GM19043 (cell line): ENCODE data around the gene IRAK4.

Experiments used
- ATAC-seq: cut with Tn5 transposase; IDR thresholded peaks from one replicate; pipeline ENCODE4 v1.9.1; 2021; ENCODE audit warnings: low read depth; ENCODE audit not compliant: unreplicated experiment

Gene IRAK4

DNA sequence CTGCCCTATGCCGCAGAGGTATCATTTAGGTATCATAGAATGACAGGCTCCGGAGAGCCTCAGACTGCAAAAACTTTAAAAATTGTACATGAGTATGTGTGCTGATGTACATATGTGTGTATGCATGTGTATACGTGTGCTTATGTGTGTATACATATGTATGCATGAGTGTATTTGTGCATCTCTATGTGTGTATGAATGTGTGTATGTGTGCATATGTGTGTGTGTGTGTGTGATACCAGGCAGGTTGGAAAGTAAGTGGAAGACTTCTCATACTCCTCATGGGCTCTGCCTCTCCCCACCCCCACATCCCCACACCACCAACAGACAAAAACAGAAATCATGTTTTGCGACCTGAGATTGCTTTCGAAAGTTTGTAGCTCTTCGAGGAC, 76.5 kb downstream of the IRAK4 start:
- peak; percentile 5 for ATAC-seq

DNA sequence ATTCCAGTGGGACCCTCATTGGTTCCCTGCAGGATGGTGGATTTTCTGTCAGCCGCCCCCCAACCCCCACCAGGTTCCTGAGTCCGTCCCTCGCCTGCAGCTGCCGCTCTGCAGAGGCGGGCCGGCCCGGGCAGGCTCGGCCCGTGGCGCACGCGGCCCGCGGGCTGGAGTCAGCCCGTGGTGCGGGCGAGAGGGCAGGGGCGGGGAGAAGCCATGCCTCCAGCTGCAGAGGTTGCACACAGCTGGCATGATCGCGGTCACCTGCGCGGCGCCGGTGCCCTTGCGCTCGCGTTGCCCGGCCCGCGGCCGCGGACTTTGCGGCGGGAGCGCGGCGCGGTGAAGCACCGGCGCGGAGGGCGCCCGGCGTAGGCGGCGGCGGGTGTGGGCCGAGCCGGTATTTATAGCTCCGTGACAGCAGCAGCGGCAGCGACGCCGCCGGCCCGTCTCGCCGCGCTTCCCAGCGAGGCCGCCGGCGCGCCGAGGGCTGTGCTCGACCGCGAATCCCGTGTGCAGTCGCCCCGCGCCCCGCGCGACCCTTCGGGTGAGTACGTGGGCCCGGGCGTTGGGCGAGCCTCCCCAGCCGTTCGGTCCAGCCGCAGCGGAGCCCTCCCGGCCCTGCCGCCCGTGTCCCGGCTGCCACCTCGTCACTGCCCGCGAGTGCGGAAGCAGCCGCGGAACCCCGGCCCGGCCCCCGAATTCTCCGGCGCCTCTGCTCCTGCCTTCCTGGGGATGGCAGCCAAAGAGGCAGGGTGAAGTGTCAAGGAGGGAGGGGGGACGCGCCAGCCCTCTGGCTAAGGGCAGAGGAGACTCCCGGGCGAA, 77.1 kb downstream of the IRAK4 start, which contains the start of gene TMEM117:
Gene TMEM117 (plus strand): TSS at position 426 of the 819 bp plus-strand sequence.
- peak; percentile 60 for ATAC-seq

DNA sequence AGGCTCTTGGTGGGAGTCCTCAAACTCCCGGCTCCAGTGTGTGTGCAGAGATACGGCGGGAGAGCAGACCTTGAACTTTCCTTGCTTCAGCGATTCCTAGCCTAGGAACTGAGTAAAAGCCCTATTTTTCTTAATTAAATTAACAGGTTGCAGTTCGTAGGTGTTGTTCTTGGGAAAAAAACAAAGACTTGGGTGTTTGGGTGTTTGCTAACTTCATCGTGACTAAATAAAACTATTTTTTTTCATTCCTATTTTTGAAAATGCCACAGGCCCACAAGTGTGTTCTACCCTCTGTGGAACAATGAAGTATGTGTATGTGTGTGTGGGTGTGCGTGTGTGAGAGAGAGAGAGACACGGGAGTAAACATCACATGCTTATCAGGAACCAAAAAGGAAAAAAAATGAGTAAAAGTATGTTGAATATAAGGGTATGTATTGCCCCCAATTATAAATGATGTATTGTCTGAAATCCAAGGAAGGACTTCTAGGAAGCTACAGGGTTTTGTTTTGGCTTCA, 77.8 kb downstream of the IRAK4 start:
- ATAC-seq: peak; percentile 37
